Activated T-cell treated with anti-CD3 and anti-CD28 coated beads, Interleukin-2, amount 50 U/mL, for 1 hour (primary cell): Measurements from ENCODE around the gene RBM22.
"Not testable (repeated sequence)": the region's sequence is repeated elsewhere in the genome, so short reads cannot be mapped to it uniquely, and the experiment has no call there.

Experiments
- DNase-seq: peaks from one replicate; pipeline ENCODE4 v3.0.0-alpha.2; 2020

RBM22 gene

DNA sequence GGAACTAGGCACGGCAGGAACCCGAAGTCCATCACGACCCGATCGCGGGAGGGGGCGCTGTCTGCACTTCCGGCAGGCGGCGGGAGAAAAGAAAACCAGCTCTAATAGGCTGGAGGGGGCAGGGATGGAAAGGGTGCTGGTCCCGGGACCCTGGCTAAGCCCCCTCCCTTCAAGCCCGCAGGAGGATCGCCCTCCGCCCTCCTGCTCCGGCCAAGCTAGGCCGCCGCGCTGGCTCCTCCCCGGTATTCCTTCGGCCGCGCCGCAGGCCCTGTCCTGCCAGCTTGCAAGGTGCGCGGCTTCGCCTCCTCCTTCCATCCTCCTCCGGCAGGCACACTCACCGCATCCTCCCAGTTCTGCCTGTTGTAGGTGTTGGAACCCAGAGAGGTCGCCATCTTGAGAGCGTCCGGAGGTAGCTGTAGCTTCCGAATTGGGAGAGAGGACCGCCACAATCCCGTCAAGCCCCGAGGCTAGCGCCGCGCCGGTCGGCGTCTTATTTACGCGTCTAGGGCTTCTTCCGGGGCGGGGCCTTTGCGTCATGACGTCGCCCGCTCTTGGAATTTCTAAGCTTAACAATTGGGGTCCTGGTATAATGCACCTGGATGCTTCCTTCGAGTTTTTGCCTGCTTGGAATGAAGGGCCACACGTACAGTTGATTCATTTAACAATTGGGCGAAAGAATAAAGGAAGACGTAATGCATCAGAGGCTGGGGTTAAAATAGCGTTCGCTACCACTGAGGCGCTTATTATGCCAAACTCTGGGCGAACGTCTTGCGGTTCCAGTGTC lies at the start of gene RBM22:
Gene RBM22 (minus strand): TSS at position 469 of the 784 bp plus-strand sequence. CDS start 77 bp downstream, at position 392.
- DNase-seq = peak; percentile 90

GRCh38 chr5:150750469-150750868 lies 49.6 kb upstream of the RBM22 start:
- no peak for DNase-seq

GRCh38 chr5:150743142-150743488 lies 42.3 kb upstream of the RBM22 start:
- DNase-seq = not testable (repeated sequence)

DNA sequence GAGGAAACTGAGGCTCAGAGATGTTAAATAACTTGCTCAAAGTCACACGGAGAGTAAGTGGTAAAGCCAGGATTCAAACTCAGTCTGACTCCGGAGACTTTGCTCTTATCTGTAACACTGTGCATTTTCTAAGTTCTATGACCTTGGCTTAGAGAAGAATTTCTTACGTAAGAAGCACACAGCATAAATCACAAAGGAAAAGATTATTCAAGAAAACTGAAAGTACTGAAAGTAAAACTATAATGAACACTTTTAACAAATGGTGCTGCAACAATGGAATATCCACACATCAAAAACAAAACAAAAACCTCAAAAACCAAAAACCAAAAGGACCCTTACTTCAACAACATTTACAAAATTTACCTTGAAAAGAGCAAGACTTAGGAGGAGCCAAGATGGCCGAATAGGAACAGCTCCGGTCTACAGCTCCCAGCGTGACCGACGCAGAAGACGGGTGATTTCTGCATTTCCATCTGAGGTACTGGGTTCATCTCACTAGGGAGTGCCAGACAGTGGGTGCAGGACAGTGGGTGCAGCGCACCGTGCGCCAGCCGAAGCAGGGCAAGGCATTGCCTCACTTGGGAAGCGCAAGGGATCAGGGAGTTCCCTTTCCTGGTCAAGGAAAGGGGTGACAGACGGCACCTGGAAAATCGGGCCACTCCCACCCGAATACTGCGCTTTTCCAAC lies 41.7 kb upstream of the RBM22 start:
- DNase-seq = not testable (repeated sequence)

- DNase-seq = no peak
Observed at GRCh38 chr5:150740992-150741391, 40.1 kb upstream of the RBM22 start.

DNA sequence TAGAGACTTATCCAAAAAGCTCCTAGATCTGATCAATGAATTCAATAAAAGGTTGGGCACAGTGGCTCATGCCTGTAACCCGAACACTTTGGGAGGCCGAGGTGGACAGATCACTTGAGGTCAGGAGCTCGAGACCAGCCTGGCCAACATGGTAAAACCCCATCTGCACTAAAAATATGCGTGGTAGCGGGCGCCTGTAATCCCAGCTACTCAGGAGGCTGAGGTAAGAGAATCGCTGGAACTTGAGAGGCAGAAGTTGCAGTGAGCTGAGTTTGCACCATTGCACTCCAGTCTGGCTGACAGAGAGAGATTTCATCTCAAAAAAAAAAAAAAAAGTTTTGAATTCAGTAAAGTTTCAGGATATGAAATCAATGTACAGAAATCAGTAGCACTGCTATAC lies 38.0 kb upstream of the RBM22 start:
- DNase-seq = no peak

DNA sequence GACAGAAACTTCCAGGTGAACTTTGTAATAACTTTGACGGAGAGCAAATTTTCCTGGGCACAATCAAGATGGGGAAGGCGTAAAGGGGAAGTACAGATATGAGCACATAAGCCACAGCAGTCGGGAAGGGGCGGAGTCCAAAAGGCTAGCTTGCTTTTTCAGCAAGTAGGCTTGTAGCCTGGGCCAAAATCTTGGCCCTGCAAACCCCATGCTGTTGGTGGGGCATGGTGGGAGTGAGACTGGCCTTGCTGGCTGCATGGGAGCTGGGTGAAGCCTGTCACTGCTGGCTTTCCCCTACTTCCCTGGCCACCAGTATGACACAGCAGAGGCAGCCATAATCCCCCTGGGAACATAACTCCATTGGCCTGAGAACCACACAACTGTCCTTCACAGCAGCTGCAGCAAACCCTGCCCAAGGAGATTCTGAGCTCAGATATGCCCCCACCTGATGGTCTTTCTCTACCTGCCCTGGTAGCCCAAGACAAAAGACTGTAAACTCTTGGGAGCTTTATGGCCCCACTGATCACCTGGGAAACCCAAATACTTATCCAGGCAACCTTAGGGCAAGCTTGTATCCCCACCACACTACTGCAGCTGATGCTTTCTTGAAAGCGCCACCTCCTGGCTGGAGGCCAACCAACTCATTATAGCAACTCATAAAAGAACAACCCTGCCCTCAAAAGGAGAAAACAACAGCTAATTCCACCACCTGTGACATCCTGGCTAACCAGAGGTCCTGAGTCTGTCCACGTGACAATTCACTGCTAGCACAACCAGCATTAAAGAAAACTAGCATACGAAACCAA lies 33.9 kb upstream of the RBM22 start:
- DNase-seq = no peak

- no peak for DNase-seq
Observed at GRCh38 chr5:150731669-150732242, 30.9 kb upstream of the RBM22 start.

GRCh38 chr5:150729859-150730258 lies 29.0 kb upstream of the RBM22 start:
- DNase-seq = no peak

- DNase-seq = no peak
Observed at GRCh38 chr5:150723845-150724244, 23.0 kb upstream of the RBM22 start.

DNA sequence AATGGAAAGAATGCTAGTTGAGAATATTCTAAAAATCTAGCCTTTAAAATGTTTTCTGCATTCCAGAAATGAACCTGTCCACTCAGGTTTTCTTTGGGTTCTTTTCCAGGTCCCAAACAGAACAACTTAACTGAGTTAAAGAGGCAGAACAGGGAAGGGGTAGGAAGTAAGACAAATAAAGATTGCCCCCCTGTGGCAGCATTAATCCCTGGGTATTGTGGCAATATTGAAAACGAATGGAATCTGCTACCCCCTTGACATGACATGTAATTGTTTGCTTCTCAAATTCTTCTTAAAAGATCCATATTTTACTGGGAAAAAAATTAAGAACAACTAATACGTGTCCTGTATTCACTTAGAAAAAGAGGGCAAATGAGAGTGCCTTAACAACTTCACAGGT lies 9.3 kb upstream of the RBM22 start:
- DNase-seq = no peak

DNA sequence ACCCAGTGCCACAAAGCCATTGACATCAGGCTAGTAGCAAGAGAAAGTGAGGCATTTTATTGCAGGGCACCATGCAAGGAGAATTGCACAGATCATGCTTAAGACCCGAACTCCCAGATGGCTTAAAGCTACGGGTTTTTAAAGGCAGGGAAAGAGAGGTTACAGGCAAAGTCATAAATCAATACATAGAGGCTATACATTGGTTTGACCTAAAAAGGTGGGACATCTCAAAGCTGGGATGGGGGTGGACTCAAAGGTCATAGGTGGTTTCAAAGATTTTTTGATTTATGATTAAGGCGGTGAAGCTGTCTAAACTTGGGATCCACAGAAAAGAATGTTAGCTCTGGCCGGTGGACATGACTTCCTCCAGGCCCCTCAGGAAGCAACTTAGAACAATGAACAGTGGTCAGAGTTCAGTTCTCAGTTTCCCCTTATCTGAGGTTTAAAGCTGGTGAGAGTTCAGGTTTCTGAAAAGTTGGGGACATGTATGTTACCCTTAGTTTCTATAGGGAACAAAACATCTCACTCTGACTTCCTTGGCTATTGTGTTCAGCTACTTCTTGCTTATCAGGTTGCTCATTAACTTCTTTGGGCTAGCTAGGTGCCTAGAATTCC lies 6.0 kb upstream of the RBM22 start:
- no peak for DNase-seq

- DNase-seq = no peak
Observed at GRCh38 chr5:150703762-150704161, 2.9 kb upstream of the RBM22 start.

GRCh38 chr5:150700246-150700593 lies 642 bp downstream of the RBM22 start:
- DNase-seq = no peak

- DNase-seq = no peak
Observed at GRCh38 chr5:150694612-150695011, 6.2 kb downstream of the RBM22 start.

DNA sequence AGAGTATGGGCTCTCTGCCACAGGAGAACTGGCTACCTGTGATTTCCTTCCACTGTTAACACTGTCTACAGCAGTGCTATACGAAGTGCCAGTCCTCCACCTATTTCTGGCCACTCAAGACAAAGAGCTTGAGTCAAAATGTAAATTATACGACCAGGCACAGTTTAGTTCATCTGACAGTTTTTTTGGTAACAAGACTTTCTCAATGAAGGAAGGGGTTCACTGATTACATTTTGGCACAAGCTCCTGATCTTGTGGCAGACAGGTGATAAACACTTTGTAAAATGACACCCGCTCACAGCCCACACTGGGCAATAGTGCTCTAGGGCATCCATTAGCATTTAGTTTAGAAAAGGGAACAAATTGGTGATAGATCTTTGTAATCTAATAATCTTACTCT lies 8.6 kb downstream of the RBM22 start:
- no peak for DNase-seq

DNA sequence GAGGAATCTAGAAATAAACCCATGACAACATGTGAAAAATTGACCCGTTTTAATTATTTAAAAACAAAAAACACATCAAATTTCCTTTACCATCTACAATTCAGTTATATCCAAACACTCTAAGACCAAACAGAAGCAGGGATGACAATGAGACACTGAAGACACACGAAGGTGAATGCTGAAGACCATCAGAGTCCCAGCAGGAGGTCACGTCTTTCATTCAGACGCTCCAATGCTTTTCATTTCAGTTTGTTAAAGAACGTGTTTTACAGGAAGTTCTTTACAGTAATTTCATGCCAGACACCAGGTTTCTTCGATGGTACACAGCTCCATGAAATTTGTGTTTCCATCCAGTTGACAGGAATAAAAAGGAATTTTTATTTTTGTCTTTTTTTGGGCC lies 10.1 kb downstream of the RBM22 start:
- DNase-seq = no peak

DNA sequence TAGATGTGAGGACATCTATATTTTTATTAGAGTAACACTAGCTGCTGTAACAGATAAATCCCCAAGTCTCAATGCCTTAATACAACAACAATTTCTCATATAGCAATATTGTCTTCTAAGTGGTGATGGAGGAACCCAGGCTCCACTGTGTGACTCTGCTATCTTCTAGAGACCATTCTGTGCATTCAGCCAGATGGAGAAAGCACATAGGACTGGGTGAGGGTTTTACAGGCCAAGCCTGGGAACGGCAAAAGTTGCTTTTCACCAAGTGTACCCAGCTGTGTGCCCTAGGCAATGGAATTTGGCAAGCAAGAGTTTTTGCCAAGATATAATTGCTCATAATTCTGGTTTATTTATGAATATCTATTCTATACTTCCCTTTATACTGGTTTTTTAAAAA lies 11.7 kb downstream of the RBM22 start:
- DNase-seq = no peak

GRCh38 chr5:150676578-150676977 lies 24.3 kb downstream of the RBM22 start:
- no peak for DNase-seq

- no peak for DNase-seq
Observed at GRCh38 chr5:150675069-150675468, 25.8 kb downstream of the RBM22 start.

GRCh38 chr5:150674341-150674821 lies 26.5 kb downstream of the RBM22 start:
- DNase-seq = no peak

- no peak for DNase-seq
Observed at GRCh38 chr5:150672884-150673275, 28.0 kb downstream of the RBM22 start.
